Measurements from ENCODE around the gene PHLDB1. TPM values are rescaled to one million over a fixed set of nuclear protein-coding genes. Genes with fewer than 3 reads are reported as not detected.
A peak's percentile ranks its signal among the peaks of the same experiment; 100 is the strongest.

The PHLDB1 gene
- total RNA-seq, 1 experiment from 2014 or later = 37.1 TPM

GRCh38 chr11:118632577-118633318 is 25.3 kb downstream of the PHLDB1 start:
- BruUV-seq (replicated peaks) = no TSS peak
- H3K36me3 Mint-ChIP-seq (ENCODE audit: insufficient read depth, unreplicated experiment) = peaks cover 32% of the 10 kb centered on the region
- CTCF ChIA-PET = interaction anchor here (0.5 to 0.7 kb wide), 4 partner anchors 9 to 117 kb away, joined by 3 to 4 read pairs (median 4); no protein-coding TSS in a partner anchor
- no peaks in the 10 kb centered on the region for H3K27me3 Mint-ChIP-seq (ENCODE audit: unreplicated experiment)
- intact Hi-C loops (cut with micrococcal nuclease; ENCODE audit: unreplicated experiment) = no loop called here
- no peaks in the 10 kb centered on the region for H3K9me3 Mint-ChIP-seq (ENCODE audit: low read depth, unreplicated experiment)
- H3K4me3 Mint-ChIP-seq (ENCODE audit: low read depth, unreplicated experiment) = no peak overlapping the region
- no peaks in the 10 kb centered on the region for H3K4me1 Mint-ChIP-seq (ENCODE audit: low read depth, unreplicated experiment)
- DNase-seq = no peak
- no peak for TF ChIP-seq CTCF (IDR thresholded peaks at IDR 0.05; ENCODE audit: unreplicated experiment)
- no peak overlapping the region for H3K27ac Mint-ChIP-seq (ENCODE audit: unreplicated experiment)

GRCh38 chr11:118633319-118633690 is 25.9 kb downstream of the PHLDB1 start:
- no peak for TF ChIP-seq CTCF (IDR thresholded peaks at IDR 0.05; ENCODE audit: unreplicated experiment)
- no peak for DNase-seq
- no peak overlapping the region for H3K4me3 Mint-ChIP-seq (ENCODE audit: low read depth, unreplicated experiment)
- BruUV-seq (replicated peaks) = no TSS peak
- CTCF ChIA-PET = interaction anchor here (0.6 kb wide), 1 partner anchor 12 kb away, joined by 4 read pairs; no protein-coding TSS in a partner anchor
- no peaks in the 10 kb centered on the region for H3K27me3 Mint-ChIP-seq (ENCODE audit: unreplicated experiment)
- H3K9me3 Mint-ChIP-seq (ENCODE audit: low read depth, unreplicated experiment) = no peaks in the 10 kb centered on the region
- peaks cover 26% of the 10 kb centered on the region for H3K36me3 Mint-ChIP-seq (ENCODE audit: insufficient read depth, unreplicated experiment)
- intact Hi-C loops (cut with micrococcal nuclease; ENCODE audit: unreplicated experiment) = no loop called here
- no peak overlapping the region for H3K27ac Mint-ChIP-seq (ENCODE audit: unreplicated experiment)
- H3K4me1 Mint-ChIP-seq (ENCODE audit: low read depth, unreplicated experiment) = no peaks in the 10 kb centered on the region

GRCh38 chr11:118633979-118634378 is 26.6 kb downstream of the PHLDB1 start:
- H3K27ac Mint-ChIP-seq (ENCODE audit: unreplicated experiment) = no peak overlapping the region
- peak overlapping the region; percentile 43 for H3K4me3 Mint-ChIP-seq (ENCODE audit: low read depth, unreplicated experiment)
- no TSS peak for BruUV-seq (replicated peaks)

More at GRCh38 chr11:118633979-118634378, 26.6 kb downstream of the PHLDB1 start:
- H3K4me1 Mint-ChIP-seq (ENCODE audit: low read depth, unreplicated experiment) = no peaks in the 10 kb centered on the region
- no peak for DNase-seq
- H3K27me3 Mint-ChIP-seq (ENCODE audit: unreplicated experiment) = no peaks in the 10 kb centered on the region
- intact Hi-C loops (cut with micrococcal nuclease; ENCODE audit: unreplicated experiment) = no loop called here
- CTCF ChIA-PET = interaction anchor here (1.3 kb wide), 2 partner anchors 13 to 20 kb away, joined by 3 to 5 read pairs; no protein-coding TSS in a partner anchor
- H3K36me3 Mint-ChIP-seq (ENCODE audit: insufficient read depth, unreplicated experiment) = peaks cover 25% of the 10 kb centered on the region
- TF ChIP-seq CTCF (IDR thresholded peaks at IDR 0.05; ENCODE audit: unreplicated experiment) = no peak
- no peaks in the 10 kb centered on the region for H3K9me3 Mint-ChIP-seq (ENCODE audit: low read depth, unreplicated experiment)
